Uterus (tissue), 4 donors: Measurements from ENCODE around the gene C2orf42. TPM values are rescaled to one million over a fixed set of nuclear protein-coding genes. Genes with fewer than 3 reads are reported as not detected.
"Not testable (repeated sequence)": the region's sequence is repeated elsewhere in the genome, so short reads cannot be mapped to it uniquely, and the experiment has no call there.

Experiments
- DNase-seq, 2 donors: peaks; one replicate each; pipeline ENCODE4 v3.0.0-alpha.2; 2019 to 2020
- H3K27ac ChIP-seq, 2 donors: fragments of 200-600 bp; sonication (generic); 1 replicate in 1 of 2; 2 replicates in 1 of 2; pipeline ENCODE4 v1.5.1; 2016 to 2018
- H3K27me3 ChIP-seq, 2 donors: fragments of 200-600 bp; sonication (generic); one replicate each; pipeline ENCODE4 v1.5.1; 2018 to 2019; ENCODE audit warnings: control low read depth in 1 of 2
- H3K36me3 ChIP-seq, 2 donors: fragments of 200-600 bp; sonication (generic); one replicate each; pipeline ENCODE4 v1.5.1; 2019; ENCODE audit warnings: control low read depth in 1 of 2
- H3K4me1 ChIP-seq, 2 donors: fragments of 200-600 bp; sonication (generic); one replicate each; pipeline ENCODE4 v1.5.1; 2018 to 2019; ENCODE audit warnings: control low read depth in 1 of 2
- H3K4me3 ChIP-seq, 2 donors: fragments of 200-600 bp; sonication (generic); 1 replicate in 1 of 2; 2 replicates in 1 of 2; pipeline ENCODE4 v1.5.1; 2018 to 2019; ENCODE audit warnings: mild to moderate bottlenecking in 1 of 2
- H3K9me3 ChIP-seq, 2 donors: fragments of 200-600 bp; sonication (generic); one replicate each; pipeline ENCODE4 v1.5.1; 2019; ENCODE audit warnings: control low read depth in 1 of 2
- CTCF ChIP-seq, 4 experiments: fragments of 200-600 bp in 2 of 4; fragments of 450-650 bp in 2 of 4; sonication (generic) in 2 of 4; IDR thresholded peaks; one replicate each; pipeline ENCODE4 v1.5.1; 2016 to 2019; ENCODE audit warnings: antibody characterized with exemption in 4 of 4, mild to moderate bottlenecking in 2 of 4, moderate library complexity in 1 of 4
- POLR2A ChIP-seq, 2 donors: fragments of 450-650 bp; IDR thresholded peaks; one replicate each; pipeline ENCODE4 v1.6.1; 2016; ENCODE audit warnings: antibody characterized with exemption in 2 of 2, mild to moderate bottlenecking in 1 of 2, moderate library complexity in 1 of 2
- intact Hi-C: fragments of 100-400 bp; cut with DNase I; formaldehyde crosslinking; loops from one replicate; pipeline ENCODE4 v1.15.1; 2023; ENCODE audit warnings: low total_unique reads
- total RNA-seq, 4 donors: library from RNA; depleted of rRNA in 3 of 4; stranded (reverse); fragments of >200 nt in 3 of 4; gene quantifications; one replicate each; pipeline versions ENCODE4 v1.1.0 to v1.2.4, GENCODE V29; 2014 to 2023
- donor health status: DM: yes; HTN: yes; CAD: no.

Gene C2orf42
- total RNA-seq, 4 donors from 2014 or later = 10.3 to 45.7 (median 23.8) TPM

GRCh38 chr2:70104231-70105111 lies 86.3 kb downstream of the C2orf42 start:
- Histone ChIP-seq H3K27ac (peak overlapping the region; percentile 78 to 88), H3K9me3 (no peaks in the 10 kb centered on the region), H3K36me3 (no peaks in the 10 kb centered on the region), H3K4me3 (no peak overlapping the region), H3K4me1 (peaks cover 12 to 21% of the 10 kb centered on the region in 2 donors), H3K27me3 (no peaks in the 10 kb centered on the region)
- no peak for TF ChIP-seq POLR2A (IDR thresholded peaks at IDR 0.05)
- no peak for TF ChIP-seq CTCF (IDR thresholded peaks at IDR 0.05)
- intact Hi-C loops = no loop called here
- peak; percentile 66 to 68 for DNase-seq

GRCh38 chr2:70103531-70104061 lies 87.2 kb downstream of the C2orf42 start:
- Histone ChIP-seq H3K4me3 (no peak overlapping the region), H3K9me3 (no peaks in the 10 kb centered on the region), H3K27ac (peak overlapping the region; percentile 78 to 88), H3K4me1 (peaks cover 10 to 21% of the 10 kb centered on the region in 2 donors), H3K36me3 (no peaks in the 10 kb centered on the region), H3K27me3 (no peaks in the 10 kb centered on the region)
- TF ChIP-seq POLR2A (IDR thresholded peaks at IDR 0.05) (no peak), CTCF (IDR thresholded peaks at IDR 0.05) (no peak)
- DNase-seq = no peak
- intact Hi-C loops = no loop called here

- peak overlapping the region; percentile 37 to 88 for H3K27ac ChIP-seq
Measured at GRCh38 chr2:70102323-70102905, 88.4 kb downstream of the C2orf42 start.

GRCh38 chr2:70101686-70102085 lies 89.1 kb downstream of the C2orf42 start:
- intact Hi-C loops, DNase-seq: not testable (repeated sequence)
- peak overlapping the region; percentile 45 to 88 for H3K27ac ChIP-seq

More at GRCh38 chr2:70102323-70102905, 88.4 kb downstream of the C2orf42 start:
- H3K36me3 ChIP-seq, H3K27me3 ChIP-seq, H3K9me3 ChIP-seq, intact Hi-C loops, DNase-seq, H3K4me3 ChIP-seq: not testable (repeated sequence)
- H3K4me1 ChIP-seq = peaks cover 6 to 13% of the 10 kb centered on the region in 2 donors

GRCh38 chr2:70101174-70101573 lies 89.6 kb downstream of the C2orf42 start:
- intact Hi-C loops = no loop called here
- TF ChIP-seq CTCF (IDR thresholded peaks at IDR 0.05) (no peak), POLR2A (IDR thresholded peaks at IDR 0.05) (no peak)
- H3K36me3 ChIP-seq = no peaks in the 10 kb centered on the region

More at GRCh38 chr2:70101686-70102085, 89.1 kb downstream of the C2orf42 start:
- H3K27me3 ChIP-seq, H3K4me3 ChIP-seq, H3K36me3 ChIP-seq, H3K9me3 ChIP-seq: not testable (repeated sequence)
- peaks cover 6 to 13% of the 10 kb centered on the region in 2 donors for H3K4me1 ChIP-seq

More at GRCh38 chr2:70101174-70101573, 89.6 kb downstream of the C2orf42 start:
- H3K4me1 ChIP-seq = peaks cover 6 to 13% of the 10 kb centered on the region in 2 donors
- H3K27me3 ChIP-seq = no peaks in the 10 kb centered on the region
- no peak for DNase-seq
- no peaks in the 10 kb centered on the region for H3K9me3 ChIP-seq
- H3K4me3 ChIP-seq = no peak overlapping the region
- peak overlapping the region; percentile 73 to 88 for H3K27ac ChIP-seq

Other genes with a start within 250 kb of the C2orf42 start
- gene ASPRV1, start 229.4 kb downstream of the C2orf42 start, total RNA-seq = 1 to 10 TPM in 3 of 4 donors, not detected in 1; 4.4 to 8.1 (median 5.2) TPM
- 100 to 1,000 TPM in 2 of 4 donors, 10 to 100 TPM in 2; 55.5 to 294 (median 101) TPM for gene PCBP1, start 103.5 kb downstream of the C2orf42 start, total RNA-seq
- gene TIA1, start 57.6 kb upstream of the C2orf42 start, total RNA-seq = 100 to 1,000 TPM in 3 of 4 donors, 10 to 100 TPM in 1; 86.8 to 514 (median 151) TPM
- 10 to 100 TPM; 54.4 to 84.6 (median 68.4) TPM for gene PCYOX1, start 67.1 kb upstream of the C2orf42 start, total RNA-seq
- gene SNRPG, start 102.7 kb upstream of the C2orf42 start, total RNA-seq = 100 to 1,000 TPM in 3 of 4 donors, 10 to 100 TPM in 1; 91.3 to 276 (median 162) TPM
- gene FAM136A, start 111.0 kb upstream of the C2orf42 start, total RNA-seq = 10 to 100 TPM in 3 of 4 donors, 1 to 10 TPM in 1; 4.9 to 79.4 (median 24.5) TPM